Activated T-cell treated with anti-CD3 and anti-CD28 coated beads, Interleukin-2, amount 50 U/mL, for 72 hours (primary cell): ENCODE results near the gene STX1A. TPM values are rescaled to one million over a fixed set of nuclear protein-coding genes. Genes with fewer than 3 reads are reported as not detected.
"Not testable (repeated sequence)": the region's sequence is repeated elsewhere in the genome, so short reads cannot be mapped to it uniquely, and the experiment has no call there.

Experiments
- ATAC-seq, 2 donors: fragments of 150-1000 bp; cut with Tn5 transposase; replicated peaks in 1 of 2; 2 replicates each; pipeline ENCODE4 v1.10.0; 2021; ENCODE audit warnings: moderate library complexity in 2 of 2, mild to moderate bottlenecking in 1 of 2
- DNase-seq, 2 donors: peaks; one replicate each; pipeline ENCODE4 v3.0.0; 2021 to 2022; ENCODE audit warnings: mixed read lengths in 1 of 2
- H3K27ac Mint-ChIP-seq: one replicate; pipeline ENCODE4 v1.8.0; 2022; ENCODE audit warnings: mild to moderate bottlenecking, moderate library complexity, mixed read lengths
- H3K27me3 Mint-ChIP-seq: one replicate; pipeline ENCODE4 v1.8.0; 2022; ENCODE audit warnings: low read depth, mixed read lengths
- H3K36me3 Mint-ChIP-seq, 2 donors: one replicate each; pipeline ENCODE4 v1.8.0; 2022; ENCODE audit warnings: mixed read lengths in 2 of 2, mild to moderate bottlenecking in 1 of 2; ENCODE audit not compliant: insufficient read depth in 2 of 2
- H3K4me1 Mint-ChIP-seq: one replicate; pipeline ENCODE4 v1.8.0; 2022; ENCODE audit warnings: low read depth, mixed read lengths
- H3K4me3 Mint-ChIP-seq, 2 donors: one replicate each; pipeline ENCODE4 v1.8.0; 2022; ENCODE audit warnings: mild to moderate bottlenecking in 2 of 2, mixed read lengths in 2 of 2, moderate library complexity in 2 of 2
- H3K9me3 Mint-ChIP-seq, 2 donors: one replicate each; pipeline ENCODE4 v1.8.0; 2022; ENCODE audit warnings: mixed read lengths in 2 of 2
- total RNA-seq, 2 donors: library from RNA; stranded (reverse); gene quantifications; one replicate each; pipeline ENCODE4 v1.2.3, GENCODE V29; 2022

The STX1A gene
- total RNA-seq, 2 donors from 2014 or later: 28.6 to 37.5 TPM

GRCh38 chr7:73726083-73726466 lies 6.6 kb upstream of the STX1A start:
- Mint-ChIP-seq H3K4me3 (no peak overlapping the region), H3K4me1 (no peaks in the 10 kb centered on the region), H3K27ac (no peak overlapping the region), H3K27me3 (peaks cover 7% of the 10 kb centered on the region), H3K9me3 (no peaks in the 10 kb centered on the region), H3K36me3 (no peaks in the 10 kb centered on the region)
- peak; percentile 53 to 54 for ATAC-seq
- no peak for DNase-seq

GRCh38 chr7:73723813-73724212 lies 4.3 kb upstream of the STX1A start:
- H3K4me1 Mint-ChIP-seq: peaks cover 6% of the 10 kb centered on the region
- DNase-seq: no peak
- no peaks in the 10 kb centered on the region for H3K36me3 Mint-ChIP-seq
- peaks cover 16% of the 10 kb centered on the region for H3K27me3 Mint-ChIP-seq
- ATAC-seq: no peak
- H3K9me3 Mint-ChIP-seq: no peaks in the 10 kb centered on the region
- no peak overlapping the region for H3K27ac Mint-ChIP-seq
- H3K4me3 Mint-ChIP-seq: no peak overlapping the region

- no peaks in the 10 kb centered on the region for H3K36me3 Mint-ChIP-seq
- no peak for DNase-seq
- peaks cover 16% of the 10 kb centered on the region for H3K4me1 Mint-ChIP-seq
- ATAC-seq: no peak
- H3K27ac Mint-ChIP-seq: no peak overlapping the region
- H3K27me3 Mint-ChIP-seq: peaks cover 9% of the 10 kb centered on the region
- no peaks in the 10 kb centered on the region for H3K9me3 Mint-ChIP-seq
- H3K4me3 Mint-ChIP-seq: no peak overlapping the region
Observed at GRCh38 chr7:73722785-73723184, 3.3 kb upstream of the STX1A start.

- DNase-seq, H3K36me3 Mint-ChIP-seq, ATAC-seq, H3K27me3 Mint-ChIP-seq, H3K4me3 Mint-ChIP-seq, H3K27ac Mint-ChIP-seq, H3K9me3 Mint-ChIP-seq: not testable (repeated sequence)
- peaks cover 22% of the 10 kb centered on the region for H3K4me1 Mint-ChIP-seq
Observed at GRCh38 chr7:73722182-73722581, 2.7 kb upstream of the STX1A start.

GRCh38 chr7:73721377-73721817 lies 1.9 kb upstream of the STX1A start:
- no peak for DNase-seq
- Mint-ChIP-seq H3K4me1 (peaks cover 28% of the 10 kb centered on the region), H3K27ac (no peak overlapping the region), H3K9me3 (no peaks in the 10 kb centered on the region), H3K36me3 (no peaks in the 10 kb centered on the region), H3K4me3 (peak overlapping the region; percentile 31 to 35), H3K27me3 (peaks cover 9% of the 10 kb centered on the region)
- ATAC-seq: no peak

GRCh38 chr7:73720443-73720842 lies 974 bp upstream of the STX1A start:
- peaks cover 37% of the 10 kb centered on the region for H3K4me1 Mint-ChIP-seq
- peak overlapping the region; percentile 78 to 81 for H3K4me3 Mint-ChIP-seq
- not testable (repeated sequence) for H3K36me3 Mint-ChIP-seq, DNase-seq, H3K27ac Mint-ChIP-seq, ATAC-seq, H3K9me3 Mint-ChIP-seq, H3K27me3 Mint-ChIP-seq

GRCh38 chr7:73719806-73720169 lies 319 bp upstream of the STX1A start:
- ATAC-seq (no peak), DNase-seq (no peak)
- H3K36me3 Mint-ChIP-seq: no peaks in the 10 kb centered on the region
- peaks cover 9% of the 10 kb centered on the region for H3K27me3 Mint-ChIP-seq
- H3K27ac Mint-ChIP-seq: no peak overlapping the region
- H3K4me3 Mint-ChIP-seq: peak overlapping the region; percentile 78 to 81
- H3K4me1 Mint-ChIP-seq: peaks cover 42% of the 10 kb centered on the region
- no peaks in the 10 kb centered on the region for H3K9me3 Mint-ChIP-seq

GRCh38 chr7:73718438-73718881 lies 1.0 kb downstream of the STX1A start:
- no peak overlapping the region for H3K27ac Mint-ChIP-seq
- H3K4me3 Mint-ChIP-seq: peak overlapping the region; percentile 87 to 88
- ATAC-seq: no peak
- no peaks in the 10 kb centered on the region for H3K9me3 Mint-ChIP-seq
- DNase-seq: peak in 1 of 2 donors; percentile 32
- peaks cover 42% of the 10 kb centered on the region for H3K4me1 Mint-ChIP-seq
- no peaks in the 10 kb centered on the region for H3K36me3 Mint-ChIP-seq
- peaks cover 9% of the 10 kb centered on the region for H3K27me3 Mint-ChIP-seq

GRCh38 chr7:73717991-73718405 lies 1.5 kb downstream of the STX1A start:
- Mint-ChIP-seq H3K27me3 (peaks cover 9% of the 10 kb centered on the region), H3K4me1 (peaks cover 44% of the 10 kb centered on the region), H3K4me3 (peak overlapping the region; percentile 87 to 88), H3K9me3 (no peaks in the 10 kb centered on the region), H3K36me3 (no peaks in the 10 kb centered on the region), H3K27ac (peak overlapping the region; percentile 64)
- ATAC-seq (peak; percentile 71 to 72), DNase-seq (peak; percentile 87 to 89)

GRCh38 chr7:73717025-73717807 lies 2.3 kb downstream of the STX1A start:
- H3K27ac Mint-ChIP-seq: no peak overlapping the region
- peak overlapping the region; percentile 87 to 88 for H3K4me3 Mint-ChIP-seq
- ATAC-seq (no peak), DNase-seq (no peak)
- no peaks in the 10 kb centered on the region for H3K9me3 Mint-ChIP-seq
- H3K4me1 Mint-ChIP-seq: peaks cover 51% of the 10 kb centered on the region
- no peaks in the 10 kb centered on the region for H3K36me3 Mint-ChIP-seq
- peaks cover 9% of the 10 kb centered on the region for H3K27me3 Mint-ChIP-seq

- H3K4me3 Mint-ChIP-seq: peak overlapping the region; percentile 58 to 69
- H3K27ac Mint-ChIP-seq: no peak overlapping the region
Observed at GRCh38 chr7:73716318-73716890, 3.1 kb downstream of the STX1A start.

GRCh38 chr7:73715648-73716317 lies 3.7 kb downstream of the STX1A start:
- peaks cover 51% of the 10 kb centered on the region for H3K4me1 Mint-ChIP-seq
- peak; percentile 69 to 74 for ATAC-seq
- H3K27ac Mint-ChIP-seq: no peak overlapping the region
- H3K9me3 Mint-ChIP-seq: no peaks in the 10 kb centered on the region
- peak overlapping the region; percentile 48 to 69 for H3K4me3 Mint-ChIP-seq
- H3K36me3 Mint-ChIP-seq: no peaks in the 10 kb centered on the region
- peaks cover 9% of the 10 kb centered on the region for H3K27me3 Mint-ChIP-seq
- DNase-seq: peak; percentile 74 to 86

More at GRCh38 chr7:73716318-73716890, 3.1 kb downstream of the STX1A start:
- Mint-ChIP-seq H3K27me3 (peaks cover 9% of the 10 kb centered on the region), H3K9me3 (no peaks in the 10 kb centered on the region), H3K4me1 (peaks cover 51% of the 10 kb centered on the region), H3K36me3 (no peaks in the 10 kb centered on the region)
- DNase-seq: no peak
- no peak for ATAC-seq

- not testable (repeated sequence) for H3K36me3 Mint-ChIP-seq, H3K27me3 Mint-ChIP-seq, ATAC-seq, H3K9me3 Mint-ChIP-seq, DNase-seq, H3K27ac Mint-ChIP-seq, H3K4me3 Mint-ChIP-seq
- peaks cover 41% of the 10 kb centered on the region for H3K4me1 Mint-ChIP-seq
Observed at GRCh38 chr7:73713319-73713718, 6.2 kb downstream of the STX1A start.
